Heart left ventricle (tissue), 16 donors: ENCODE data around the gene ZNF397. TPM values are rescaled to one million over a fixed set of nuclear protein-coding genes. Genes with fewer than 3 reads are reported as not detected.
A peak's percentile ranks its signal among the peaks of the same experiment; 100 is the strongest.

Source experiments
- ATAC-seq, 4 donors: fragments of 200-7000 bp; cut with Tn5 transposase; one replicate each; pipeline ENCODE4 v1.9.1; 2020 to 2022; ENCODE audit warnings: moderate library complexity in 4 of 4, mild to moderate bottlenecking in 3 of 4, moderate number of reproducible peaks in 1 of 4
- DNase-seq, 5 donors: peaks; one replicate each; pipeline ENCODE4 v3.0.0-alpha.2; 2020
- H3K27ac ChIP-seq, 12 donors: fragments of 200-600 bp; sonication (generic) in 4 of 12; one replicate each; pipeline versions ENCODE4 v1.5.0 to v1.8.0; 2016 to 2022; ENCODE audit warnings: mild to moderate bottlenecking in 2 of 12
- H3K27me3 ChIP-seq, 9 donors: fragments of 200-600 bp; sonication (generic) in 2 of 9; one replicate each; pipeline versions ENCODE4 v1.5.1 to v1.8.0; 2016 to 2022; ENCODE audit warnings: mild to moderate bottlenecking in 3 of 9
- H3K36me3 ChIP-seq, 9 donors: fragments of 200-600 bp; sonication (generic) in 2 of 9; one replicate each; pipeline versions ENCODE4 v1.5.0 to v1.8.0; 2018 to 2022; ENCODE audit warnings: mild to moderate bottlenecking in 2 of 9
- H3K4me1 ChIP-seq, 12 donors: fragments of 200-600 bp; sonication (generic) in 4 of 12; one replicate each; pipeline versions ENCODE4 v1.5.0 to v1.8.0; 2016 to 2022; ENCODE audit warnings: mild to moderate bottlenecking in 3 of 12
- H3K4me3 ChIP-seq, 12 donors: fragments of 200-600 bp; sonication (generic) in 4 of 12; one replicate each; pipeline versions ENCODE4 v1.5.0 to v1.8.0; 2017 to 2022; ENCODE audit warnings: mild to moderate bottlenecking in 9 of 12, moderate library complexity in 4 of 12
- H3K9me3 ChIP-seq, 12 donors: fragments of 200-600 bp; sonication (generic) in 4 of 12; one replicate each; pipeline versions ENCODE4 v1.5.0 to v1.8.0; 2016 to 2022; ENCODE audit warnings: mild to moderate bottlenecking in 1 of 12
- POLR2A ChIP-seq, 2 donors: fragments of 450-650 bp; IDR thresholded peaks; one replicate each; pipeline ENCODE4 v1.6.1; 2017; ENCODE audit warnings: antibody characterized with exemption in 2 of 2, mild to moderate bottlenecking in 2 of 2, moderate library complexity in 2 of 2
- WGBS, 4 donors: extraction: QIAGEN DNeasy Blood & Tissue Kit in 2 of 4; methylation state at CpG; one replicate each; pipeline versions ENCODE4 v1.1.5 to v1.1.7; 2013 to 2018; 5-methylcytosine and 5-hydroxymethylcytosine counted together
- intact Hi-C, 10 donors: fragments of 100-400 bp; cut with DNase I; formaldehyde crosslinking; loops; one replicate each; pipeline versions ENCODE4 v1.11.1 to v1.14.2; 2022
- polyA plus RNA-seq, 2 donors: library from polyadenylated mRNA; stranded (reverse); fragments of 200-250 nt; gene quantifications; one replicate each; pipeline ENCODE4 v1.2.3, GENCODE V29; 2013
- total RNA-seq, 9 donors: library from RNA; depleted of rRNA in 2 of 9; stranded (reverse); fragments of >200 nt in 2 of 9; fragmentation: NEBNext Ultra II Directional in 3 of 9; extraction: Animal tissue kit (Norgen Biotek cat#: 25700) in 3 of 9; gene quantifications; one replicate each; pipeline versions ENCODE4 v1.1.0 to v1.2.4, GENCODE V29; 2016 to 2023
- TF ChIP-seq, protein P1 (sequence below), 12 donors: fragments of 200-600 bp; sonication (generic) in 4 of 12; IDR thresholded peaks; one replicate each; pipeline versions ENCODE4 v1.5.0 to v1.8.0; 2018 to 2022; ENCODE audit warnings: antibody characterized with exemption in 12 of 12, mild to moderate bottlenecking in 5 of 12
- donor health status: ischemic (EF 13 %, LVEDD 7.1; RV severe dilation, severe dysfunction).
- donor health status: healthy with polysubstance abuse.
- donor health status: DM: no; HTN: yes; CAD: no.
- donor health status: DM: no; HTN: no; CAD: no.
- donor health status: ischemic (EF 25% LVEDD 6.9; RV normal size, moderate dysfunction).
- donor health status: ischemic (EF 25% LVEDD 5.7; RV mildly dilated, moderate dysfunction).
- donor health status: healthy.
- donor health status: DM: yes; HTN: yes; CAD: no.
- donor health status: ischemic (EF 35%, LVEDD 5.7; RV mildly dilated, moderate dysfunction).
- donor health status: nonischemic (EF 11% LVEDD 7.7; RV severe dilation, severe dysfunction).
- donor health status: DM: yes; HTN: yes; CAD: no.
- donor health status: PGD.
- donor health status: ischemic (EF 29% LVEDD 5.4; RV normal size, mild dysfunction).
- donor health status: nonischemic (EF 23%, LVEDD 6.1; RV moderate dilation, normal function).

Gene ZNF397
- total and polyA plus RNA-seq, 11 donors, result 7.8 to 20.0 (median 13.8) TPM

DNA sequence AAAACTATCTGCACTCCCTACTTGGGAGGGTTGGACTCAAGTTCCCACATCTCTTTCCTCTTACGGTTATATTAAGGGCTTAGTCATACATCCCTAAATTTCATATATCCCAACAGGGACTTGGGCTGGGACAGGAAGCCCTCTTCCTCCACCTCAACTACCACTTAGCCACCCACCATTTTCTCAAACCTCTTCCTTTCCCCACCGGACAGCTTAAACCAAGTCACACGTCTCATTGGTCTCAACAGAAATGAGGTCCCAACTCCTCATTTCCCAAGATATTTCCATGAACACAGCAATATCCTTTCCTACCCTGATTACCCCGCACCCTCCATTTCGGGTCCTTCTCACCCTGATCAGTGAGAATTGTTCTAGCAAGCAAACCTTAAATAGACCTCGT is 48.5 kb downstream of the ZNF397 start:
- H3K9me3 ChIP-seq, result peaks cover 0 to 16% (median 0%) of the 10 kb centered on the region in 12 donors
- peaks cover 0 to 28% (median 16%) of the 10 kb centered on the region in 9 donors for H3K36me3 ChIP-seq
- peaks cover 0 to 39% (median 20%) of the 10 kb centered on the region in 12 donors for H3K4me1 ChIP-seq
- peak overlapping the region; percentile 36 to 89 (median 82) for H3K27ac ChIP-seq
- peak in 2 of 4 donors; percentile 18 to 22 for ATAC-seq
- WGBS, 4 donors, result 2 to 11% (median 4%) methylated on average over 6 of the region's 6 CpGs
- no peak for TF ChIP-seq POLR2A (IDR thresholded peaks at IDR 0.05)
- TF ChIP-seq, protein P1, sequence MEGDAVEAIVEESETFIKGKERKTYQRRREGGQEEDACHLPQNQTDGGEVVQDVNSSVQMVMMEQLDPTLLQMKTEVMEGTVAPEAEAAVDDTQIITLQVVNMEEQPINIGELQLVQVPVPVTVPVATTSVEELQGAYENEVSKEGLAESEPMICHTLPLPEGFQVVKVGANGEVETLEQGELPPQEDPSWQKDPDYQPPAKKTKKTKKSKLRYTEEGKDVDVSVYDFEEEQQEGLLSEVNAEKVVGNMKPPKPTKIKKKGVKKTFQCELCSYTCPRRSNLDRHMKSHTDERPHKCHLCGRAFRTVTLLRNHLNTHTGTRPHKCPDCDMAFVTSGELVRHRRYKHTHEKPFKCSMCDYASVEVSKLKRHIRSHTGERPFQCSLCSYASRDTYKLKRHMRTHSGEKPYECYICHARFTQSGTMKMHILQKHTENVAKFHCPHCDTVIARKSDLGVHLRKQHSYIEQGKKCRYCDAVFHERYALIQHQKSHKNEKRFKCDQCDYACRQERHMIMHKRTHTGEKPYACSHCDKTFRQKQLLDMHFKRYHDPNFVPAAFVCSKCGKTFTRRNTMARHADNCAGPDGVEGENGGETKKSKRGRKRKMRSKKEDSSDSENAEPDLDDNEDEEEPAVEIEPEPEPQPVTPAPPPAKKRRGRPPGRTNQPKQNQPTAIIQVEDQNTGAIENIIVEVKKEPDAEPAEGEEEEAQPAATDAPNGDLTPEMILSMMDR (IDR thresholded peaks at IDR 0.05), result no peak
- H3K27me3 ChIP-seq, result no peaks in the 10 kb centered on the region
- intact Hi-C loops, result loop anchor here in 2 of 10 donors (2.0 to 5.0 kb wide), 3 partner anchors 20 to 53 kb away; partner anchors contain the start of genes ZNF24 (in 1 of the 2) and ZNF397 (in 1 of the 2)
- peak overlapping the region; percentile 61 to 97 (median 83) for H3K4me3 ChIP-seq
- DNase-seq, result no peak

DNA sequence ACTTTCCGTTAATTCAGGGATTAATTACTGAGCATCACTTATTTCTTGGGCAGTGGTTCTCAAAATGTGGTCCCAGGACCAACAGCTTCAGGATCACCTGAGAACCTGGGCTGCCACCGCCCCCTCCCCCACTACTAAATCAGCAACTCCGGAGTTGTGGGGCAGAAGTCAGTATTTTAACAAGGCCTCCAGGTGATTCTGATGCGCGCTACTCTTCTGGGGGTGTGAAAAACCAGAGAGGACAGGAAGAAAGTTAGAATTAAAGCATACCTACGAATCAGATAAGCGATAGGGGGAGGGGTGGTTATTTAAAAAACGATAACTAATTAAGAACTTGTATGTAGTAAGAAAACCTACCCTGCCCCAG is 48.9 kb downstream of the ZNF397 start:
- peak overlapping the region; percentile 36 to 89 (median 82) for H3K27ac ChIP-seq

DNA sequence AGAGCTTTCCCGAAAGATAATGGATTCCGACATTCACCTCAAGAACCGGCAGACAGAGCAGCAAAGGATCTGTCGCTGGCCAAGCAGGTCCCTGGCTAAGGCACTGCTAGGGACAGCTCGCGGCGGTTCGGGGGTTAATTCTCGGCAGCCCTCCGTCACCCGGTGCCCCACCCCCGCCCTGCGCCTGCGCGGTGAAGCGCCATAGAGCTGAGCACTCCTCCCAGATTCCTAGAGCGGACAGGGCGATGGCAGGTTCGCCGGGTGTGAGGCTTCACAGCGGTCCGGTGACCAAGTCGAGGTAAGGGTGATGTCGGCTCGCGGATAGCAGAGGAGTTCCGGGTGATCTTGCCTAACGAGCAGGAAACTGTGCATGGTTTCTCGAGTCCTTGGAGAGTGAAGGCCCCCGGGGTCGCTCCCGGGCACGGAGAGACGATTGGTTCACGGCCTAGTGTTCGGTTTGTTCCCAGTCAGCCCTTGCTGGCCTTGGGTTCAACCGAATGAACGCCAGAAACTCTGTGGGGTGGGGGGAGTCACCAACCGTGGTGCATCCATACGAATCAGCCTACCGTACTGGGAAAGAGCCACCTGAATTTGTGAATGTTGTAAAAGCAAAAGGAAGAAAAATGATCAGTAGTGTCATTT is 49.4 kb downstream of the ZNF397 start, which contains the start of gene ZSCAN30:
Gene ZSCAN30, minus strand, starts transcription at position 136 of the 642 bp plus-strand sequence. CDS start 25,877 bp downstream, outside the sequence.
- Histone ChIP-seq H3K4me1 (peaks cover 0 to 39% (median 20%) of the 10 kb centered on the region in 12 donors), H3K4me3 (peak within 1 kb of the TSS; percentile 61 to 97 (median 83)), H3K27ac (peak within 1 kb of the TSS; percentile 36 to 89 (median 82)), H3K36me3 (peaks cover 0 to 29% (median 24%) of the 10 kb centered on the region in 9 donors), H3K27me3 (no peaks in the 10 kb centered on the region), H3K9me3 (peaks cover 0 to 15% (median 0%) of the 10 kb centered on the region in 12 donors)
- 0 to 1% (median 0%) methylated on average over 22 to 41 of the region's 41 CpGs for WGBS, 4 donors
- ATAC-seq (peak; percentile 99 to 100 (median 100)), DNase-seq (peak; percentile 95 to 98 (median 96))
- TF ChIP-seq, protein P1 (IDR thresholded peaks at IDR 0.05), result no peak
- peak in 1 of 2 donors; percentile 71 for TF ChIP-seq POLR2A (IDR thresholded peaks at IDR 0.05)
- intact Hi-C loops, result loop anchor here in 7 of 10 donors (2.0 to 10.0 kb wide), 8 partner anchors 23 to 55 kb away; partner anchors contain the start of genes ZNF24 (in 5 of the 7) and ZNF397 (in 3 of the 7)

More for the DNA sequence above, 48.9 kb downstream of the ZNF397 start:
- WGBS, 4 donors, result 0 to 1% (median 0%) methylated on average over 8 of the region's 8 CpGs
- peaks cover 0 to 16% (median 0%) of the 10 kb centered on the region in 12 donors for H3K9me3 ChIP-seq
- intact Hi-C loops, result loop anchor here in 8 of 10 donors (2.0 to 10.0 kb wide), 9 partner anchors 21 to 55 kb away; partner anchors contain the start of genes ZNF24 (in 6 of the 8) and ZNF397 (in 4 of the 8)
- peak; percentile 12 to 54 (median 40) for ATAC-seq
- H3K36me3 ChIP-seq, result peaks cover 0 to 27% (median 19%) of the 10 kb centered on the region in 9 donors
- no peaks in the 10 kb centered on the region for H3K27me3 ChIP-seq
- H3K4me1 ChIP-seq, result peaks cover 0 to 38% (median 20%) of the 10 kb centered on the region in 12 donors
- no peak for DNase-seq
- TF ChIP-seq, protein P1 (IDR thresholded peaks at IDR 0.05), result no peak
- TF ChIP-seq POLR2A (IDR thresholded peaks at IDR 0.05), result no peak
- H3K4me3 ChIP-seq, result peak overlapping the region; percentile 61 to 97 (median 83)

DNA sequence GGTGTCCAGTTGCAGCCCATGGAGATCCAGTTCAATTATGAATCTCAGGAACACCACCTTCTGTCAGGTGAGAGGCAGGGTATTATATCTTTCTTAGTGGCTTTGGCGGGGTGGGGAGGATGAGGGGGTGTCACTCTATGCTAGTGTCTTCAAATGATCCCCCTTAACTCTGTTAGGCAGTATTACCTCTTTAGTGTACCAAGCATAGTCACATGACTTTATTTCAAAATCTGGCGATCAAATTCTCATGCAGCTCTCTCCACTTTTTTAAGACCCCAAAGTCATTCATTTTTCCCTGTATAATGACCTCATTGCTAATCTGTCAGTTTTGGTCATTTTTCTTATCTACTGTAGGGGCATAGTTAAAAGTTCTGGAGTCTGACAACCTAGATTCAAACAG is 50.3 kb downstream of the ZNF397 start:
- no peak for TF ChIP-seq POLR2A (IDR thresholded peaks at IDR 0.05)
- TF ChIP-seq, protein P1 (IDR thresholded peaks at IDR 0.05), result no peak
- DNase-seq (no peak), ATAC-seq (no peak)
- no peaks in the 10 kb centered on the region for H3K27me3 ChIP-seq
- WGBS, 4 donors, result 76 to 85% (median 82%) methylated on average over 2 of the region's 2 CpGs
- peak overlapping the region in 2 of 12 donors; percentile 82 for H3K27ac ChIP-seq
- peaks cover 0 to 43% (median 21%) of the 10 kb centered on the region in 12 donors for H3K4me1 ChIP-seq
- H3K4me3 ChIP-seq, result peak overlapping the region in 10 of 12 donors; percentile 61 to 97 (median 83)
- peaks cover 0 to 6% (median 0%) of the 10 kb centered on the region in 12 donors for H3K9me3 ChIP-seq
- peaks cover 0 to 34% (median 29%) of the 10 kb centered on the region in 9 donors for H3K36me3 ChIP-seq
- intact Hi-C loops, result loop anchor here in 7 of 10 donors (2.0 to 10.0 kb wide), 8 partner anchors 24 to 54 kb away; partner anchors contain the start of genes ZNF24 (in 5 of the 7) and ZNF397 (in 3 of the 7)
